Body of pancreas (tissue), 4 donors: ENCODE measurements around the gene LTBP2.

Experiments used
- POLR2A ChIP-seq, 3 donors: fragments of 450-650 bp; IDR thresholded peaks; one replicate each; pipeline ENCODE4 v1.6.1; 2016; ENCODE audit warnings: antibody characterized with exemption in 3 of 3, mild to moderate bottlenecking in 2 of 3
- TF ChIP-seq, protein P1 (sequence below), 7 experiments: fragments of 450-650 bp in 4 of 7; fragments of 200-600 bp in 3 of 7; sonication (generic) in 3 of 7; IDR thresholded peaks; one replicate each; pipeline ENCODE4 v1.5.1; 2016 to 2019; ENCODE audit warnings: antibody characterized with exemption in 7 of 7

DNA sequence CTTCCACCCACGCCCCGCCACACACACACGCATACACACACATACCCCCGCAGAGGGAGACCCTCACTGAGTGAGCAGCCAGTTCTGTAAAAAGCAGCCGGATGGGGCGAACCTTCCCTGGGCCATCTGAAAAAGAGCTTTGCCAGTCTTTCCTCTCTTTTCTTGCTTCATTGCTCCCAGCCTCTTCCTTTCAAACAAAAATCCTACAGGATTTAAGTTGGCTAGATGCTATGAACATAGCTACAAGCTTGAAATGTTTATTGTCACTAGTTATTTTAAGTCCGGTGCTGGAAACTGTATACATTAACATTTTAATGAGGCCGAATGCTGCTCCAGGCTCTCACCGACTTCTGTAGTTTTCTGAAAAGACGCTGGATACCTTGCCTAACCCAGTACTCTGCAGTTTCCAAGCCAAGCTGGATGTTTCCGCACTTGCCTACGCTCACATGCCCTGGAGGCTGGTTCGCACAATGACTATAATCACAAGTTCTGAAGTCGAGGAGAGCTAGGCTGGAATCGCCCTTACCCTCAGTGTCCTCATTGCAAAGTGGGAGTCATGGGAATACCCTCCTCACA, 39.2 kb downstream of the LTBP2 start:
- TF ChIP-seq, protein P1, sequence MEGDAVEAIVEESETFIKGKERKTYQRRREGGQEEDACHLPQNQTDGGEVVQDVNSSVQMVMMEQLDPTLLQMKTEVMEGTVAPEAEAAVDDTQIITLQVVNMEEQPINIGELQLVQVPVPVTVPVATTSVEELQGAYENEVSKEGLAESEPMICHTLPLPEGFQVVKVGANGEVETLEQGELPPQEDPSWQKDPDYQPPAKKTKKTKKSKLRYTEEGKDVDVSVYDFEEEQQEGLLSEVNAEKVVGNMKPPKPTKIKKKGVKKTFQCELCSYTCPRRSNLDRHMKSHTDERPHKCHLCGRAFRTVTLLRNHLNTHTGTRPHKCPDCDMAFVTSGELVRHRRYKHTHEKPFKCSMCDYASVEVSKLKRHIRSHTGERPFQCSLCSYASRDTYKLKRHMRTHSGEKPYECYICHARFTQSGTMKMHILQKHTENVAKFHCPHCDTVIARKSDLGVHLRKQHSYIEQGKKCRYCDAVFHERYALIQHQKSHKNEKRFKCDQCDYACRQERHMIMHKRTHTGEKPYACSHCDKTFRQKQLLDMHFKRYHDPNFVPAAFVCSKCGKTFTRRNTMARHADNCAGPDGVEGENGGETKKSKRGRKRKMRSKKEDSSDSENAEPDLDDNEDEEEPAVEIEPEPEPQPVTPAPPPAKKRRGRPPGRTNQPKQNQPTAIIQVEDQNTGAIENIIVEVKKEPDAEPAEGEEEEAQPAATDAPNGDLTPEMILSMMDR (IDR thresholded peaks at IDR 0.05): no peak
- TF ChIP-seq POLR2A (IDR thresholded peaks at IDR 0.05): no peak
